NCI-H146 treated with DMSO at 0.1 percent for 48 hours (cell line): ENCODE results near the gene PRICKLE2.

Experiments used
- DNase-seq: peaks from one replicate; lab custom pipeline; 2025; ENCODE audit not compliant: unreplicated experiment; lab: John Stamatoyannopoulos, UW

PRICKLE2 gene

DNA sequence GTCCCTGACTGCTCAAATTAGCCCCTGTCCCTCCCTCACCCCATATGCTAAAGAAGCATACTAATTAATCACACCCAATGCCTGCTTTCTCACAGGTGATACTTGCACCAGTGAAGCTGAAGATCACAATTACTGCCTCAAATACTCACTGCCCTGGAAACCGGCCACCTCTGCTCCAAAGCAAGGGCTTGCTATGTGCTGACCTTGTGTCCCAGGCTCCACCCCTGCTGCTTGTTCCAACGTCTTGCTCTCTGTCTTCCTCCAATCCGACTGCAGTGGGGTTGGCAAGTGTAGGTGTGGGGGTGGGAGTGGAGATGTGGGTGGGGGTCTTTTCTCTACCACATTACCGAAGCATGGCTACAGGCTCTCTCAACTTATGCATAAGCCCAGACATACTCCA lies 146.3 kb downstream of the PRICKLE2 start:
- no peak for DNase-seq

DNA sequence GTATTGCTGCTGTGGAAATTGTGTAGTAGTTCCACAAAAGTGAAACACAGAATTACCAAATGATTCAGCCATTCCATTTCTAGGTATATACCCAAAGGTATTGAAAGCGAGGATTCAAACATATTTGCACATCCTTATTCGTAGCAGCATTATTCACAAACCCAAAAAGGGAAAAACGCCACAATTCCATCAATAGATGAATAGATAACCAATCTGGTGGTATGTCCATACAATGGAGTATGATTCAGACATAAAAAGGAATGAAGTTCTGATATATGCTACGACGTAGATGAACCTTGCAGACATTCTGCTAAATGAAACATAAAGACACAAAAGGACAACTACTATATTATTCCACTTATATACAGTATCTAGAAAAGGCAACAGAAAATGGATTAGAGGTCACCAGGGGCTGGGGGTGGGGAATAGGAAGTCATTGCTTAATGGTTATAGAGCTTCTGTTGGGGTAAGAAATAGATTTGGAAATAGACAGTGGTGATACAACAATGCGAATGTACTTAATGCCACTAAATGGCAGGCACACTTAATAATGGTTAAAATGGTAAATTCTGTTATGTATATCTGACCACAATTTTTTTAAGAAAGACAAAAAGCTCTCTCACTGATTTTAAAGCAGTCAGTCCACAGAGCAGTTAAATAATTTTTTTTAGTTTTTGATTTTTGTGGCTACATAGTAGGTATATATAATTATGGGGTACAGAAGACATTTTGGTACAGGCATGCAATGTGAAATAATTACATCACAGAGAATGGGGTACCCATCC lies 150.2 kb downstream of the PRICKLE2 start:
- no peak for DNase-seq

DNA sequence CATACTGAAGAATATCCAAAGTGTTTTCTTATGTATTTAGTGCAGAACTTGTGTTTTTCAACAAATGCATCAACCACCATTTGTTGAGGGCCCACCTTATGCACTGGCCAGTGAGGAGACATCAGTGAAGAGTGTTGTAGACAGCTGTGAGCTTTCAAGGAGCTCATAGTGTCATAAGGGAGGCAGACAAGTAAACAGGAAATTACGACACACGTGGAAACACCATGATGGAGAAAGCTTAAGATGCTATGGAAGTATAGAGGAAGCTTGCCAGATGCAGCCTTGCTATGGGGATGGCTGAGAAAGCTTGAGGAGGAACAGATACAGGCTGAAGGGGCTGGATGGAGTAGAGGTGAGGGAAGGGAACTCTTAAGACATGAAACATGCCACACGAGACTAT lies 151.2 kb downstream of the PRICKLE2 start:
- DNase-seq = no peak

DNA sequence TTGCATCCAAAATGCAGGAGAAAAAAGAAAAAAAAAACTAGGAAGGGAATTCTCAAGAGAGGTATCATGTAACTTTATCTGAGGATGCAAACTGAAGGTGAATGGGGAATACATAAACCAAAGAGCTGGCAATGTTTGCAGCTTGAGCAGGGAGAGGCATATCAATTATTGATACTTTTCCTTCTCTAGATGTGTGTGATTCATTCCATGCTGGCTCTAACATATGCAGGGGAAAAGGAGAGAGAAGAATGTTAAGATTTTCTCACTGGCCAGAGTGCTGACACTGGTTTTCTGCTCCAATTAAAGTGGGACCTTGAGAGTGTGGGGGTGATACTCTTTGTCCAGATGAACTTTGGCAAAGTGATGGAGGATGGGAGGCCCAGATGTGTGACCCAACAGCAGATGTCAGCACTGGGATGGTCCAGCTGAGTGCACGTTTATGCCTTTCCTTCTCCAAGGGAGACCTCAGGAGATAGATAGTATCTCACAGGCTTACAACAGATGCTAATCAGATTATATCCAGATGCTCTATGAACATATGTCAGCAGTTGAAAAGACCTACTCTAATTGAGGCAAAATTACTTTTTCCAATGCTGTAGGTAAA lies 152.0 kb downstream of the PRICKLE2 start:
- no peak for DNase-seq

DNA sequence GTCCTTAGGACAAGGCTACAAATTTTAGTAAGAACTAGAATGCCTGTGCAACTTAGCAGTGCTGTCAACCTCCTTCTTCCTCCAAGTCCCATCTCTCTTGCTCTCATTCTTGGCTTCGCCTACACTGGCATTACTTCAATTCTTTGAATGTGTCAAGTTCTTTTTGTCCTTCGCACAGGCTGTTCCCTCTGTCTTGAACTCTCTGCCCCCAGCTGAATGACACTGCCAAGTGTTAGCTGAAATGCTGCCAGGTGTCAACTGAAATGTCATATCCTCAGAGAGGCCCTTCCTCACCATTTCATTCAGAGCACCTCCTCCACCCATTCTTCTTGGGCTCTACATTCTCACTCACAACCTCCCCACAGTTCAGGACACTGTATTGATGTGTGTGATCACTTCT lies 153.1 kb downstream of the PRICKLE2 start:
- no peak for DNase-seq

DNA sequence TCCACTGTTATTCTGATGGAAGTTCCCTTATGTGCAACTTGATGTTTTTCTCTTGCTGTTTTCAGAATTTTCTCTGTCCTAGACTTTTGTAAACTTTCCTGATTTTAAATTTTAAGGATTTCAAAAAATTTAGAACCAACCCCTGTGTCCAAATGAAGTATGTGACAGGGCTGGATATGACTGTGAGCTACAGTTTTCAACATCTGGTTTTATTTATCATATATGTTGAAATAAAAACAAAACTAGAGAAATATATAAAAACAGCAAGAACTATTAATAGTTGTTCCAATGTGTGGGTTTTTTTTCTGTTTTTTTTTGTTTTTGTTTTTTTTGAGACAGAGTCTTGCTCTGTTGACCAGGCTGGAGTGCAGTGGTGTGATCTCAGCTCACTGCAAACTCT lies 154.6 kb downstream of the PRICKLE2 start:
- no peak for DNase-seq

DNA sequence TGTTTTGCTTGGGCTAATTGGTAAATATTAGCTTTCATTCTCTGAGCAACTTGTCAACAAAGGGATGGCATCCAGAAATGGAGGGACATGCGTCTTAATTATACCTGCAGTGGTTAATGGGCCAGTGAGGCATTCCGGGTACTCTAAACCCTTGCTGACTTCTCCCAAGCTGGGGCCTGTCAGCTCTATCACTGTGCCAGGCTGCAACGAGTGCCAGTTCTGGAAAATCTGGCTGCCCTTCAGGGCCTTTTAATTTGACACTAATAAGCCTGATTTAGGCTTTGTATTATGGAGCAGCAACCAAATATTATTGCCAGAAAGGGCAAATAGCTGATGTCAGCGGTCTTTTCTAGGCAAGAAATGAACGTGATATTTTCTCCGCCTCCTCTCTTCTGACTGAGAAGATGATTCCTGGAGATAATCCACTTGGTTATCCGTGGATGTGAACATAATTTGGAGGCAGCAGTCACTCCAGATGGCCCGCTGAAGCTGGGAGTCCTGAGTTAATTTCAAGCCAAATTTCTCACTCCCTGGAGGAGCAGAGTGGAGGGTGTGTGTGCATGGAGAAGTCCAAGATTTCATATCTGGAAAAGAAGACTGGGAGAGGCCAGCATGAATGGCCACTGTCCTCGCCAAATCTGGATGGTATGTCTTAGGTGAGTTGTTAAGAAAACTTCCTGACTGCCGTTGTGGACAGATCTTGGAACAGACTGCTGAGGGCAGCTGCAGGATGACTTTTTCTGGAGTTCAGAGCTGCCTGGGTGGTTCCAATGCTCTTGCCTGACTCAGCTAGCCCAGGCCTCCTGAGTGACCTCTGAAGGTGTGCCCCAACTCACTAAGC lies 157.5 kb downstream of the PRICKLE2 start:
- no peak for DNase-seq

DNA sequence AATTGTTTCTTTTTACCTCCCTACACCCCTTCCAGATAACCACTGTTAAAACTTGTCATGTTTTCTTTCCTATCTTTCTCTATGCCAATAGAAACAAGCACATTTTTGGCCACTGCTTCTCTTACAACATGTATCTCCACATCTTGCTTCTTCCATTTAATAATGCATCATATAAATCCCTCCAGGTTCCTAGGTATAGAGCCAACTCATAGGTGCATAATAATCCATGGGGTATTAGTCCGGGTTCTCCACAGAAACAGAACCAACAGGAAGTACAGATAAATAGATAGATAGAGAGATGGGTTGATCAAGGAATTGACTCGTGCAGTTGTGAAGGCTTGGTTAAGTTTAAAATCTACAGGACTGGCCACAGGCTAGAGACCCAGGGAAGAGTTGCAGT lies 160.5 kb downstream of the PRICKLE2 start:
- no peak for DNase-seq

DNA sequence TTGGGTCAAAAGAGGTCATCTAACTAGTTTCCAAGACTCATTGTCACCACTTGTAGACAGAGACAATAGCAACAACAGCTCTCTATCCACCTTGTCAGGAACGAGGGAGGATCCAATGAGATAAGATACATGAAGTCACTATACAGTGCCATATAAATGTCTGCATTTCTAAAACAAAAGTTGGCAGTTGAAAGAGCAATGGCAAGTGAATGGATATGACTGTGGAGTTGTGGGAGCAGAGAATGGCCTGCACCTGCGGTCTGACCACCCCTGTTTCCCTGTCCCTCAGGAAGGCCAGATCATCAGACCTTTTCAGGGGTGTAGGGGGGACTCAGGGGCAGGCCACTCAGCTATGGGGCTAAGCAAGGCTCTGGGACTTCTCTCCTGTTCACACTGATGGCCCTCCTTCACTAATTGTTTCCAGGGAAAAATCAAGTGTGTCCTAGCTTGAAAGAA lies 161.3 kb downstream of the PRICKLE2 start:
- DNase-seq = no peak

DNA sequence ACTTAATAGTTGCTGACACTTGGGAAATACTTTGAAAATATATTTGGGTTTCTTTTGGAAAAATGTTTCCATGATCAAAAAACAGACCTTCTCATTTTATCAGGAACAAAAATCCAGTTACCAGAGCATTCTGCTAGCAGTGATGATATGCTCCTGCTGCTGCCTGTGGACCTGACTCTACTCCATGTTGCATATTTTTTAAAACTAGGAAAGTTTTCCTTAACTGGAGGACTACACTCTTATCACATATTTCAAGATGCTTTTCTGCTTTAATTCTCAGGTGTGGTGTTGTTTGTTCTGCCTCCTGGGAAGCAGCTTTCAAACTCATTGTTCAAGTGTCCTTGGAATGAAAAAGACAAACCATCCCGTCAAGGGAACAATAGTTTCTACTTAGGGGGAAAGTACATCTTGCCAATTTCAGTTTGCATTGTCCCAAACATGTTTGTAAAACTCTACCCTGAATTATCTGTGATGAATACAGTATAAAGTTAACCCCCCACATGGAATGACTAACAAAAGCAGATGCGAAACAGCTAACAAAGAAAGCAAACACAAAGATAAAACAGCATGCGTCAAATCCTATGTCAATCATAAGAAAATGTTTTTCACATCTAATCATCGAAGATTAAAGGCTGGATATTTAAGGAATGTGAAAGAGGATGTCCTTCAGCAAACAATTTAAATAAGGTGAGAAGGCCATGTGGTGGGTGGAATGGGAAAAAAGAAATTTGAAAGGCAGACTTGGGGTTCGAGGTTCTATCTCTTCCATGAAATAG lies 161.9 kb downstream of the PRICKLE2 start:
- no peak for DNase-seq

DNA sequence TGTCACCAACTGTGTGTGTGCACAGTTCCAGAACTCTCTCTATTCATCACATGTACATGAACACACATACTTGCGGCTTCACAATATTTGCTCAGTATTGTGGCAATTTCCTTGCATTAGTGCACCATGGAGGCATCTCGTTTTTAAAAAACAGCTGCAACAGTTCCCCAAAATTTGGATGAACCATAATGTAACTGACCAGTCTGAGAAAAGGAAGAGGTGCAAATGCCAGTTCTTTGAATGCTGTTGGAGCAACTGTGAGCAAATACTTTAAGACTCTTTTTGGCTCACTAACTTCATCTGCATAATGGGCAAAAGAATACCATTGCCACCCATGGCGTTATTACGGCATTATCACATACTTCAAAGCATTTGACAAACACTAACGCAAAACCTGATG lies 163.6 kb downstream of the PRICKLE2 start:
- no peak for DNase-seq

DNA sequence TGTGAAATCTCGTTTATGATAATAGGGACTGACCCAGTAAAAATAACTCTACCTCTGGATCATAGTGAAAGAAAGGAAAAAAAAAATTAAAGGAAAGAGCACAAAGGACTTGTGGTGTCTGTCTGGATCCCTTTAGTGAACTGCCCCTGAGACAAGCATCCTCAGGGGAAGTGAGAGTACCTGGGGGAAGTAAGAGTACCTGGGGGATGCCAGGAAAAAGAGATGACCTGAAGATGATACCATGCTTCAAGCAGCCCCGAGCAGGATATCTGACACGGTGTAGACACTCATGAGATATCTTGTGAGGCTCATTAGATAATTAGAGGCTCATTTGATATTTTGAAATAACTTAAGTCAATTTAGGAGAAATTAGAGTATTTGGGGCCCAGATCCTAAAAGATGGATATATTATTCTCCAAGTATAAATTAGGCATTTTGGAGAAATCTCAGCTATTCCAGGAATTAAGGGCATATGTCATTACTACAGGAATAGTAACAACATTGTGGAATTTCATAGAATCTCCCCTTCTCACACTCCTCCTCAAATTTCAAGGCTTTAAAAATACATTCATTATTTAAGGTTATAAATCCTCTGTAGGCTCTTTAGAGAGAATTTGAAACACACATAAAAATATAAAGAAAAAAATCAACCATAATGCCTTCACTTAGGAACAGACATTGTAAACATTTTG lies 165.6 kb downstream of the PRICKLE2 start:
- DNase-seq = no peak

DNA sequence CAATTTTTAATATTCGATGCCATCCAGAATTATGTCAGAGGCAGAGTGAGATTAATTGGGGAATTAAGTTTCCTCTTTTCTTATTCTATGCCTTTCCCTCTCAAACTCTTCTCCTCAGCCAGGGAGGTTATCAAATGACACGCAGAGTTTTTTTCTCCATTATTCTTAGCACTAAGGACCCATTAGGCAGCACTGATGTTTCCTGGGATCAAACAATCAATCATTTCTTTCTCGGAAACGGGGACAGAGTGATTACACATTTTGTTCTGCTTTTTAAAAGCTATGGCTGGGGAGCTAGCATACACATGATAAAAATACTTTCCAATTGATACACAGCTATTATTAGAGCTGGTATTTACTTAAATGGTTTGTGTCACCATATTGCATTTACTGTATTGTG lies 166.7 kb downstream of the PRICKLE2 start:
- no peak for DNase-seq

DNA sequence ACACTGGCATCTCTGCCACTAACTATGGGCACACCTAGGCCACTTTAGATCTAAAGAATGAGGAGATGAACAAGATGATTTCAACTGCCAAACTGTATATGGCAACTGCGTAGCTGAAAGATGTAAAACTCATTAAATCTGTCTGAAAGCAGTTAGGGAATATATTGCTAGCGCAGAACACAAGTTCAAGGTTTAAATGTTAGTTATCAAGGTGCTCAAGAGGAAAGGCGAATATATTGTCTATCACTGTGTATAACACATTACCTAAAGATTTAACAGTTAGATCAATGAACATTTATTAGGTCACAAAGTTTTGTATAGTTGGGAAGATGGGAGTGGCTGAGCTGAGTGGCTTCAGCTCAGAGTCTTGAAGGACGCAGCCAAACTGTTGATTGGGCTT lies 168.0 kb downstream of the PRICKLE2 start:
- DNase-seq = no peak

DNA sequence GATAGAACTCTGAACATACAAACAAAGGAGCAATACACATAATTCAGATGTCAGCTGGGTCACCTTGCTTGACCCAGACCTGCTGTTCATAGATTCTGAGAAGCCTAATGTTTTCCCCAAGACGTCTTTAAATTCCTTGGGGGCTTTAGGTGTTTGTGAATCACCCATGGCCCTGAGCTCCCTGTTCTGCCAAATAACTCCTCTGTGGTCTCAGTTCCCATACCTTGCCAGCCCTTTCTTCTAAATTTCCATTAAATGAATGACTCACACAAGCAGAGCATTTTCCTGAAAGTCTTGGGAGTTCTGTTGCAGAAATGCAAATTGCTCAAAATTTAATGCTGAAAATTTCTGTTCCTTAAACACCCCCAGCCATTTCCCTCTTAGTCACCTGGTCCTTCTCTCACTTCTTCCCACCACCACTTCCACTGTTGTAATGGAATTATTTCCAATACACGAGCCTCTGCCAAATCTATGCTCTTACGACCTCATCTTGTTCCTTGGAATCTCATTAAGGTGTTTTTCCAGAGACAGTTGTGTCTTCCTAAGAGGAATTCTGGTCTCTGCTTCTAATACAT lies 168.6 kb downstream of the PRICKLE2 start:
- DNase-seq = no peak

DNA sequence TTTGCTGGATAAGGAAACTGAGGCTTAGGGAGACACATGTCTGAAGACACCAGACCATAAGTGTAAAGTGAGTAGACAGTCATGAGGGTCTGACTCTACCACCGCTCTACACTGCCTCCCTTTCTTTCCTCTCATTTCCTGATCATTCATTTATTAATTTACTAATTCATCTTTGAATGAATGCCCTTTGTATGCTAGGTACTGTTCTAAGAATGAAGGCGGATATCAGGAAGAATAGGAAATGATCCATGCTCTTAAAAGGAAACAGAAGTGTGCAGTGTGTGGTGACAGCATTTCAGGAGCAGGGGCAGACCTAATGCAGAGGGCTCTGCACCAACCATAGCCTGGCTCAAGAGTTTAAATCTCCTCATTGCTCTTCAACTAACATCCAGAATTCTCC lies 170.2 kb downstream of the PRICKLE2 start:
- no peak for DNase-seq

DNA sequence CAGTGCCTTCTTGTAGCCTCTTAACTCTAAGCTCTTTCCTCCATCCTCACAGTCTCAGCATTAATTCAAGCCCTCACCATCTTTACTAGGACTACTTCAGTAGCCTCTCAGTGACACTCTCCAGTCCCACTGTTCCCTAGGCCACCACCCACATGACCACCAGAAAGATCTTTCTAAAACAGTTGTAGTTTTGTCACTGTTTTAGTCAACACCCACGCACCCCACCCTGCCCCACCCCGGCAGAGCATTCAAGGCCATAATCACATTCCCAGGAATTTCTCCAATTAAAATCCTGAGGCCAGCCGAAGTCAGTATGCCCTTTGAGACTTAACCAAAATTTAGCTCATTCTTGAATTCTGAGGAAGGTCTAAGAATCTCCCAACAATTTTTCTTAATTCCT lies 170.8 kb downstream of the PRICKLE2 start:
- no peak for DNase-seq

DNA sequence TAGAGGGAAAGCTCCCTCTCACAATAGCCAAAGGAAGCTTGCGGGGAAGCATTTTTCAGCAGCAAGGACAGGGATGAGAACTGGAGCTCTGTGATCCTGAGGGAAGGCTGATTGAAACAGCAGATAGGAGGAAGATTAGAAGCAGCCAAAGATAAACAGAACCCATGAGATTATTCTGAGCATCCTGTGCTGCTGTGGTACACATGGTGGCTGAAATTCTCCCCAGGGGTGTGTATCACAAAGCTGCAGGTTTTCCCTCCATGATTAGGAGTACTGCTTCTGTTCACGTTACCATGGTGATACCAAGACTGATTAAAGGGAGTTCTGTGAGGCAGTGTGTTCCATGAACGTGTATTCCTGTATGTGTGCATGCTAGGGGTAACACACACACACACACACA lies 171.7 kb downstream of the PRICKLE2 start:
- DNase-seq = peak; percentile 31

DNA sequence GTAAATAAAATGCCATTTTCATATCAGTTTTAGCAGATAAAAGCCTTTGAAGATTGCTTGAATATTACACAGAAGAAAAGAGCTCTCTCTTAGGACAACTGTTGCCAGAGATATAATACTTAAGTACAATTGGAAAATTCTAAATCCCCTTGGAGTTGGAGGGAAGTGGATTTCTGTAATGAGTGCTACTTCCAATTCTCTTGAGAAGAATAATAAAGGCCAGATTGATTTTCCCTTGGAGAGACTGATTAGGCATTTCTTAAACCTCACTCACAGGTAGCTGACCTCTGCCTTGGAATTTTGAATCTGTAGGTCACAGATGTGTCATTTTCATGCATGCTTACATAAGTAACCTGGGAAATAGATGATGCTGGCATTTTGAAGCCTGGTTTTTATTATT lies 172.1 kb downstream of the PRICKLE2 start:
- DNase-seq = no peak

DNA sequence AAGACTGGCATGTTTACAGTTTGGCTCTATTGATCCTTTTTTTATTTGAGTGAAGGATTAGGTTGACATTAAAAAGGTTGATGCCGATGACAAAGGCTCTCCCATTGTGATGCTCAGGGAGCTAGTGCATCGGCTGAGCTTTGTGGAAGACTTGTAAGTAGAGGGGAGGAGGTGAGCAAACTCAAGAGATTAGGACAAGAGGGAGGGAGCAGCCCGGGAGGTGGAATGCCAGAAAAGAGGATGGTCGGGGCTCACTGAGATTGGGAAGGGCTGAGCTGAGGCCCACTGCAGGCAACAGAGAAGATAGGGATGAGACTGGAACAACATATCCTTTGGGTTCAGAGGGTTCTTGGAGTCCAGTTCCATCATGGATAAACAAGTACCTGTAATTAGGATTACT lies 175.4 kb downstream of the PRICKLE2 start:
- DNase-seq = no peak
